Measurements from ENCODE around the gene NCK1. TPM values are rescaled to one million over a fixed set of nuclear protein-coding genes. Genes with fewer than 3 reads are reported as not detected.

Gene NCK1
- total RNA-seq, 1 experiment from 2014 or later, result 25.6 TPM

- TF ChIP-seq RAD21 (IDR thresholded peaks at IDR 0.05; ENCODE audit: low read depth), result no peak
- no peak for TF ChIP-seq EGR1 (IDR thresholded peaks at IDR 0.05; ENCODE audit: low read depth)
These were observed 97.6 kb downstream of the NCK1 start (continued) for GRCh38 chr3:136959599-136959998.

- peak overlapping the region; percentile 19; the same call in 1 of the 2 replicates for H3K9ac ChIP-seq (ENCODE audit: low read length)
- no peaks in the 10 kb centered on the region for H4K20me1 ChIP-seq (ENCODE audit: insufficient read depth)
- peak overlapping the region; percentile 40 for H3K4me2 ChIP-seq (ENCODE audit: low read length)
- H3K36me3 ChIP-seq (ENCODE audit: control insufficient read depth in 1 of 2, insufficient read depth in 2 of 2, low read length in 2 of 2), result no peaks in the 10 kb centered on the region
- POLR2A ChIA-PET, result no interaction called here
- CTCF ChIA-PET, result no interaction called here
- H3K27ac ChIP-seq (ENCODE audit: low read depth, low read length), result peak overlapping the region; percentile 29; the same call in 1 of the 2 replicates
- 0 out of 4 replicates have a peak overlapping the region, but pooled peaks of 1 of the 2 experiments have one; percentile 18 for H3K4me3 ChIP-seq (replicated peaks in 1 of 2; ENCODE audit: low read depth in 1 of 2, low read length in 2 of 2)
- BruUV-seq (replicated peaks), result no TSS peak
- H2AFZ ChIP-seq (ENCODE audit: low read depth, low read length, poor library complexity, severe bottlenecking), result no peak overlapping the region
- ATAC-seq (peak; percentile 75), DNase-seq (ENCODE audit: low read depth, low spot score) (peak; percentile 44)
- RAD21 ChIA-PET (ENCODE audit: low non-redundant PET in 1 of 2, low total read pairs in 2 of 2, uncharacterized antibody in 2 of 2, unreplicated experiment in 2 of 2), result no interaction called here
- H3K79me2 ChIP-seq (ENCODE audit: insufficient read depth, low read length), result no peaks in the 10 kb centered on the region
- intact Hi-C loops (cut with micrococcal nuclease), result no loop called here
- no peaks in the 10 kb centered on the region for H3K27me3 ChIP-seq (ENCODE audit: insufficient read depth, low read length)
- H3K4me1 ChIP-seq (ENCODE audit: control insufficient read depth in 1 of 2, insufficient read depth in 2 of 2, low read length in 2 of 2), result peaks cover 30 to 41% of the 10 kb centered on the region in 2 experiments
- H3K9me2 ChIP-seq (ENCODE audit: insufficient read depth), result no peaks in the 10 kb centered on the region
- no peaks in the 10 kb centered on the region for H3K9me3 ChIP-seq (ENCODE audit: control insufficient read depth in 1 of 2, insufficient read depth in 1 of 2, low read depth in 1 of 2, low read length in 2 of 2)
- TF ChIP-seq ZBTB33 (IDR thresholded peaks at IDR 0.05; ENCODE audit: extremely low read depth, insufficient replicate concordance, low read length), result no peak
- TF ChIP-seq SP1 (IDR thresholded peaks at IDR 0.05; ENCODE audit: low read depth), result peak; percentile 22
- no peak for TF ChIP-seq CTCF (IDR thresholded peaks at IDR 0.05 in 2 of 3, conservative IDR thresholded peaks at IDR 0.05 in 1 of 3; ENCODE audit: borderline replicate concordance in 1 of 3, insufficient read depth in 1 of 3, low read depth in 2 of 3, low read length in 2 of 3)
- peak; percentile 84 for TF ChIP-seq CEBPB (IDR thresholded peaks at IDR 0.05; ENCODE audit: low read depth)
- TF ChIP-seq EZH2phosphoT487 (IDR thresholded peaks at IDR 0.05; ENCODE audit: borderline replicate concordance), result no peak
- no peak for TF ChIP-seq RAD21 (IDR thresholded peaks at IDR 0.05; ENCODE audit: low read depth)
- peak; percentile 47 for TF ChIP-seq JUND (IDR thresholded peaks at IDR 0.05)
- TF ChIP-seq POLR2AphosphoS5 (IDR thresholded peaks at IDR 0.05; ENCODE audit: low read depth, low read length), result no peak
- no peak for TF ChIP-seq EZH2 (IDR thresholded peaks at IDR 0.05)
- no peak for TF ChIP-seq POLR2A (IDR thresholded peaks at IDR 0.05; ENCODE audit: borderline replicate concordance, extremely low read depth, insufficient read depth, insufficient read length)
- no peak for TF ChIP-seq ELF1 (IDR thresholded peaks at IDR 0.05; ENCODE audit: borderline replicate concordance, low read depth)
- no peak for TF ChIP-seq SRF (IDR thresholded peaks at IDR 0.05; ENCODE audit: low read depth)
- TF ChIP-seq FOSL1 (IDR thresholded peaks at IDR 0.05; ENCODE audit: low read depth), result peak; percentile 60
- TF ChIP-seq TCF7L2 (IDR thresholded peaks at IDR 0.05; ENCODE audit: borderline replicate concordance, extremely low read depth, insufficient read depth, insufficient read length), result no peak
- no peak for TF ChIP-seq ZFX (IDR thresholded peaks at IDR 0.05)
- no peak for TF ChIP-seq ZNF274 (IDR thresholded peaks at IDR 0.05; ENCODE audit: low read depth, low read length)
- TF ChIP-seq CBX3 (IDR thresholded peaks at IDR 0.05; ENCODE audit: low read depth), result no peak; the same call in 1 of the 2 replicates
- no peak for TF ChIP-seq YY1 (IDR thresholded peaks at IDR 0.05; ENCODE audit: extremely low read depth, insufficient replicate concordance, low read depth, low read length)
- TF ChIP-seq SIN3A (IDR thresholded peaks at IDR 0.05; ENCODE audit: low read depth), result no peak
- no peak for TF ChIP-seq EGR1 (IDR thresholded peaks at IDR 0.05; ENCODE audit: low read depth)
- no peak for TF ChIP-seq MAX (IDR thresholded peaks at IDR 0.05)
These were observed 99.1 kb downstream of the NCK1 start for GRCh38 chr3:136960838-136961836.
